ENCODE data around the gene FAM110C.
"Not testable (repeated sequence)": the region's sequence is repeated elsewhere in the genome, so short reads cannot be mapped to it uniquely, and the experiment has no call there.

Gene FAM110C

GRCh38 chr2:44748-45341, 1.5 kb downstream of the FAM110C start:
- no peak for DNase-seq (ENCODE audit: low read depth)

DNA sequence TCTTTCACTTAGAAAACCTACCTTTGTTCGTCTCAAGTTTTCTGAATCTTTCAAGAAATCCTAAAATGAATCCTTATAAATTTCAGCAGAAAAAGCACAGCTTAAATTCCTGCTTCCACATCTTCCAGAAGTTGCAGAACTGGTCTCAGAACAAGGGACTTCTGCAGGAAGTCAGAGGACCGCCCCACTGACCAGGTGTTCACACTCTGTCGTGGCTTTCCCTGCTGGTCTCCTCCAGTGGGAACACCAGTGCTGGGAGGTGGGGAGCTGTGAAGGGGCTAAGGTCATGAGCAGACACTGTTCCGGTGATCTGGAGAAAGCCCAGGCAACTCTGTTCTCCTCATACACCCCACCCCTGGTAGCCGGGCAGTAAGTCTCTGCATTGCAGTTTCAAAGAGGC, 3.5 kb downstream of the FAM110C start:
- no peak for DNase-seq (ENCODE audit: low read depth)

GRCh38 chr2:40465-40864, 5.8 kb downstream of the FAM110C start:
- DNase-seq (ENCODE audit: low read depth), result no peak

GRCh38 chr2:38155-38554, 8.2 kb downstream of the FAM110C start:
- no peak for DNase-seq (ENCODE audit: low read depth)

DNA sequence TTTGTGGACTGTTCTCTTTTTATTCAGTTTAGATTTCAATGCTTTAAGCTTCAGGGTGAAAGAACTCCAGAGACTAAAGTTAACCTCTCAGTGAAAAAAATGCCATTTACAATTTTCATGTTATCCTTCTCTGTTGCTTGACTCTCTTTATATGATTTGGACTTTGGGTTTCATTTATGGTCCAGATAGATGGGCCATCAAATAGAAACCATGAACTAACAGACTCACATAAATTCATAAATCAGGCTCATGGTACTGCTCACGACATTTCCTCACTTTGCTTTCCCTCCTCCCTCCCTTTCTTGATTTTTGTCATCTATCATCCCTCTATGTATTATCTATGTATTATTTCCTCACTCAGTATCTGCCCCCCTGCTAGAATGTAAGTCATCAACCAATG, 10.0 kb downstream of the FAM110C start:
- DNase-seq (ENCODE audit: low read depth), result no peak

DNA sequence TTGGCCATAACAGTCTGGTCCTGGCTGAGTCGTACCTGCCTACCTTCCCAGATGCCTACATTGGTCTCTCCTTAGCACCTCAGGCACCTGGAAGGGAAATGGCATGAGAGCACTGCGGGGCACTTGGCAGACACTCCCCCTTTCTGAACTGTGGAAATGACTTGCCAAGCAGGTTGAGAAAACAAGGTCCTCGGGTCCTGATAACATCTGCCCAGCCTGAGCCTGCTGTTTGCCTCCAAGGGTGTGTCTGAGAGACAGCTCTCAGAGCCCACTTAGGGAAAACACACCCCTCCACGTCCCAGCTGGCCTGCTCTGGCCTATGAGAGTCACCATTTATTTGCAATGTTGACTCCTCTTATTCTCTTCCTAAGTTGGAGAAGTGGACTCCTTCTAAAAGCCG, 10.5 kb downstream of the FAM110C start:
- DNase-seq (ENCODE audit: low read depth), result no peak

- DNase-seq (ENCODE audit: low read depth), result no peak
Observed at GRCh38 chr2:33620-34019, 12.7 kb downstream of the FAM110C start.

DNA sequence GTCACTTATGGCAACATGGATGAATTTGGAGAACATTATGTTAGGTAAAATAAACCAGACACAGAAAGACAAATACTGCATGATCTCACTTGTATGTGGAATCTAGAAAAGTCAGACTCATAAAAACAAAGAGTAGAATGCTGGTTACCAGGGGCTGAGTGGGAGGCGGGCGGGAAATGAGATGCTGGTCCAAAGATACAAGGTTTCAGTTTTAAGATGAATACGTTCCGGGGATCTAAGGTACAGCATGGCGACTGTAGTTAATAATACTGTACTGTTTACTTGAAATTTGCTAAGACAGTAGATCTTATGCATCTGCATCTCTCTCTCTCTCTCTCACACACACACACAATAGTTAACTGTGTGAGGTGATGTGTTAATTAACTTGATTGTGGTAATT, 14.2 kb downstream of the FAM110C start:
- DNase-seq (ENCODE audit: low read depth), result no peak

GRCh38 chr2:29253-29652, 17.1 kb downstream of the FAM110C start:
- no peak for DNase-seq (ENCODE audit: low read depth)

- DNase-seq (ENCODE audit: low read depth), result no peak
Observed at GRCh38 chr2:28406-28975, 17.8 kb downstream of the FAM110C start.

DNA sequence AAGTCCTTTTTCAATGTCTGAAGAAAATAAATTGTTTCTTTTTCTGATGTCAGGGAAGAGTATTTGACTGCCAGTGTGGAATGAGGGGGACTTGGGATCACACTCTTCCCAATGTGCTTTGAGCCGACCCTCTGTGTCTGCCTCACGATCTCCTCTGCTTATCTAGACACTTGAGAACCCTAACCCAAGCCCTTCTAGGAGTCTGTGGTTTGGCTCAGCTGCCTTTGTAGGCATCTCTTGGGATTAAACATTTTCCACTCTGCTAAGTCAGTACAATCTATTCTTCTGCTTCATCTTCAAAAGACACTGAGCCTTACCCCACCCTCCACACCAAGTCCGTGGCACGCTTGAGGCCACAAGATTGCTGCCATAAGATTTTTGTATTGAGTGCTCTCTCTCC, 19.4 kb downstream of the FAM110C start:
- no peak for DNase-seq (ENCODE audit: low read depth)

DNA sequence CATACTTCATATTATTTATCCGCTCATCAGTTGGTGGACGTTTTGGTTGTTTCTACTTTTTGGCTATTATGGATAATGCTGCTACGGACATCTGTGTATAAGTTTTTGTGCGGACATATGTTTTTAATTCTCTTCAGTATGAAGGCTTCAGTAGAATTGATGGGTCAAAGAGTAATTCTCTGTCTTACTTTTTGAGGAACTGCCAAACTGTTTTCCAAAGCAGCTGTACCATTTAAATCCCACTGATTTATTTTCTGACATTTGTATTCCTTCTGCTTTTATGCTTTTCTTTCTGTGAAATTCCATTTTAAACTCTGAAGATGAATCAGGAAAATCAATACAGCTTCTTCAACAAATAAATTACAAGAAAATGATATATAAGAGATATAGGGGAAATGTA, 20.8 kb downstream of the FAM110C start:
- DNase-seq (ENCODE audit: low read depth), result no peak

DNA sequence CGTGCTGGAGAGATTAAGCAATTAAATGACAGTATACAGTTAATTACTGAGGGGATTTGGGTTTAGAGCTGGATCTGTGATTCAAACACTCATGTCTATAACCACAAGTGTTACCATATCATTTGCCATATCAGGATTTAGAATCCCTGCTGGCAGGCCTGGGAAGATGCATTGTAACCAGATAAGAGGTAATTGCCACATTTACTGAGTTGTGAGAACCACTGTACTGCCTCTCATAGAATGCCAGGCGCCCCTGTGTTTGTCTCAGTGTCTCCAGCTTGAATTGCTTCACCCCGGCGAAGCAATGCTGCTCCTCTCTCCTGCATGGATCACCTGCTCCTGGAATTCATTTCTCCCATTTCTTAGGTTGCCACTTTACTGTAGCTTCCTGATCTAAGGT, 21.7 kb downstream of the FAM110C start:
- not testable (repeated sequence) for DNase-seq (ENCODE audit: low read depth)

DNA sequence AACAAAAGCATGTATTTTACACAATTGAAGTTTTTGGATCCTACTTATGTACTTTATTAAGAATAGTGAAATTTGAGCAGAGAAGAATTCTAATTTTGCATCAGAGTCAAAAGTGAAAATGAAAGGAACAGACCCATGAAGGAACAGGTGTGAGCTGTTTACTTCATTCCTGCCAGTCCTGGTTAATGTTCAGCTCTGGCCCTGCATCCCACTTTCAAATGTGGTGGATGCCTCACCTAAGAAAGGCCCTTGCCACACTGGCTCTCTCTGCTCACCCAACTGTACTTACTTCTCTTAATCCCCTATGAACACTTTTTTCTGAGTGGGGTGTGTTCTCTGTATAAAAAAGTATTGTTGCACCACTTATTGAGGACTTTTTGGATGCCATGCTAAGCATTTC, 22.2 kb downstream of the FAM110C start:
- no peak for DNase-seq (ENCODE audit: low read depth)

- DNase-seq (ENCODE audit: low read depth), result no peak
Observed at GRCh38 chr2:23283-23682, 23.0 kb downstream of the FAM110C start.

DNA sequence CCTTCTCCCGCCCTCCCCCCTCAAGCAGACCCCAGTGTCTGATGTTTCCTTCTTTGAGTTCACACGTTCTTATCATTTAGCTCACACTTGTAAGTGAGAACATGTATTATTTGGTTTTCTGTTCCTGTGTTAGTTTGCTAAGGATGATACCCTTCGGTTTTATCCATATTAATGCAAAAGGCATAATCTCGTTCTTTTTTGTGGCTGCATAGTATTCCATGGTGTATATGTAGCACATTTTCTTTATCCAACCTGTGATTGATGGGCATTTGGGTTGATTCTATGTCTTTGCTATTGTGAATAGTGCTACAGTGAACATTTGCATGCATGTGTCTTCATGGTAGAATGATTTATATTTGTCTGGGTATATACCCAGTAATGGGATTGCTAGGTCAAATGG, 24.1 kb downstream of the FAM110C start:
- not testable (repeated sequence) for DNase-seq (ENCODE audit: low read depth)

- DNase-seq (ENCODE audit: low read depth), result not testable (repeated sequence)
Observed at GRCh38 chr2:20259-20658, 26.0 kb downstream of the FAM110C start.

- DNase-seq (ENCODE audit: low read depth), result no peak
Observed at GRCh38 chr2:19505-19904, 26.8 kb downstream of the FAM110C start.

- no peak for DNase-seq (ENCODE audit: low read depth)
Observed at GRCh38 chr2:18402-19271, 27.7 kb downstream of the FAM110C start.

DNA sequence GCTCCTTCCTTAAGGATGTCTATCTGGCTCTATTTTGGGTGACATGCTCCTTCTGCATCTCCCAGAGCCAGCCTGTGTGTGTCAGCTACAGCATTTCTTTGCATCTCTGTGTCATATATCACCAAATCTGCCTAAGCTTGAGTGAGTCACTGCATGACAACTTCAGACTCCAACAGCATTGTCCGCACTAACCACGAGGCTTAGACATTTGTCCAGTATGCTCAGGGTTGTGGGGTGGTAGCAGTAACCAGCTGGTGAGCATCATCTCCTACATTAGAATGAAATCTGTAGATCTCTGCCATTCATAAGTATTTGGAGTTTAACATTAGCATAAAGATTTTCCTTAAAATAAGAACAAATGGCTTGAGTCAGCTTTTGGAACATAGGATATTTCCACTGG, 30.4 kb downstream of the FAM110C start:
- not testable (repeated sequence) for DNase-seq (ENCODE audit: low read depth)

GRCh38 chr2:11248-11941, 34.9 kb downstream of the FAM110C start:
- DNase-seq (ENCODE audit: low read depth), result peak; percentile 40

- DNase-seq (ENCODE audit: low read depth), result no peak
Observed at GRCh38 chr2:10222-10875, 36.0 kb downstream of the FAM110C start.

Data from stimulated activated CD8-positive, alpha-beta memory T cell treated with anti-CD3 and anti-CD28 coated beads, Interleukin-15, amount 100 ng/mL, for 24 hours (primary cell).